ACHN (cell line): ENCODE measurements around the gene ZPBP2.
A peak's percentile ranks its signal among the peaks of the same experiment; 100 is the strongest.

ENCODE experiments used
- DNase-seq: peaks from one replicate; pipeline ENCODE4 v3.0.0-alpha.2; 2015
- in situ Hi-C: cut with HindIII; loops from 2 replicates; pipeline ENCODE4 v1.10.0; 2017; ENCODE audit warnings: low sequenced_read_pairs, low pct_ligation_motif_present, low pct_unique_long_range_greater_than_20kb

Gene ZPBP2, protein sequence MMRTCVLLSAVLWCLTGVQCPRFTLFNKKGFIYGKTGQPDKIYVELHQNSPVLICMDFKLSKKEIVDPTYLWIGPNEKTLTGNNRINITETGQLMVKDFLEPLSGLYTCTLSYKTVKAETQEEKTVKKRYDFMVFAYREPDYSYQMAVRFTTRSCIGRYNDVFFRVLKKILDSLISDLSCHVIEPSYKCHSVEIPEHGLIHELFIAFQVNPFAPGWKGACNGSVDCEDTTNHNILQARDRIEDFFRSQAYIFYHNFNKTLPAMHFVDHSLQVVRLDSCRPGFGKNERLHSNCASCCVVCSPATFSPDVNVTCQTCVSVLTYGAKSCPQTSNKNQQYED

GRCh38 chr17:39867880-39868553 is at the start of gene ZPBP2:
ZPBP2 (plus strand) TSS chr17:39868202; CDS start chr17:39868355, 153 bp downstream.
- in situ Hi-C loops, result no loop called here
- no peak for DNase-seq

DNA sequence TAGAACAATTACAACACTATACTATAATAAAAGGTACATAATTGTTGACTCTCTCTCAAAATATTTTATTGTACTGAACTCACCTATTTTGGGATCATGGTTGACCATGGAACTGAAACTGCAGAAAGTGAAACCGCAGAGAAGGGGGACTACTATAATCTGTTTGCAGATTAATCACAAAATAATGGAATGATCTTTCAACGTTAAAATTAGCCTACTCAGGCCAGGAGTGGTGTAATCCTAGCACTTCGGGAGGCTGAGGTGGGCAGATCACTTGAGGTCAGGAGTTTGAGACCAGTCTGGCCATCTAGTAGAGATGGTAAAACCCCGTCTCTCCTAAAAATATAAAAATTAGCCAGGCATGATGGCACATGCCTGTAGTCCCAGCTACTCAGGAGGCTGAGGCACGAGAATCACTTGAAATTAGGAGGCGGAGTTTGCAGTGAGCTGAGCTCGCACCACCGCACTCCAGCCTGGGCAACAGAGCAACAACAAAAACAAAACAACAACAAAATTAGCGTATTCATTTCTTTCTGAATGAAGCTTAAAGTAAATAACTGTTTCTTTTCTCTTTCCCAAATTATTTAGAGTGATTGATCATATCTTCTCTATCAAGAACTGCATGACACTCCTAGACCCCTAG is 49.5 kb upstream of the ZPBP2 start:
- DNase-seq, result no peak
- in situ Hi-C loops, result no loop called here

GRCh38 chr17:39820541-39820940 is 47.5 kb upstream of the ZPBP2 start:
- in situ Hi-C loops, result no loop called here
- no peak for DNase-seq

- no peak for DNase-seq
- in situ Hi-C loops, result no loop called here
These were observed 47.0 kb upstream of the ZPBP2 start for GRCh38 chr17:39820987-39821386.

DNA sequence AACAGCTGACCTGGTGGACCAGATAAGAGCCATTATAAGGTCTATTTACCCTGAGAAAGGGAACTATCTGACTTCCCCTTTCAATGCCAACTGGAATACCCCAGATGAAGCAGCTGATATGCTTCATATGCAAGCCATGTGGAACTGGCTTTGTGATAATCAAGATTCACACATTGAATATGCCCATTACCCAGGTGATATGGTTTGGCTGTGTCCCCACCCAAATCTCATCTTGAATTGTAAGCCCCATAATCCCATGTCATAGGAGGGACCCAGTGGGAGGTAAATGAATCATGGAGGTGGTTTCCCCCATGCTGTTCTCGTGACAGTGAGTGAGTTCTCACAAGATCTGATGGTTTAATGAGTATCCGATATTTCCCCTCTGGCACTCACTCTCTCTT is 46.0 kb upstream of the ZPBP2 start:
- in situ Hi-C loops, result no loop called here
- no peak for DNase-seq

GRCh38 chr17:39823407-39824054 is 44.5 kb upstream of the ZPBP2 start:
- in situ Hi-C loops, result no loop called here
- DNase-seq, result no peak

GRCh38 chr17:39826334-39826733 is 41.7 kb upstream of the ZPBP2 start:
- DNase-seq, result no peak
- in situ Hi-C loops, result no loop called here

DNA sequence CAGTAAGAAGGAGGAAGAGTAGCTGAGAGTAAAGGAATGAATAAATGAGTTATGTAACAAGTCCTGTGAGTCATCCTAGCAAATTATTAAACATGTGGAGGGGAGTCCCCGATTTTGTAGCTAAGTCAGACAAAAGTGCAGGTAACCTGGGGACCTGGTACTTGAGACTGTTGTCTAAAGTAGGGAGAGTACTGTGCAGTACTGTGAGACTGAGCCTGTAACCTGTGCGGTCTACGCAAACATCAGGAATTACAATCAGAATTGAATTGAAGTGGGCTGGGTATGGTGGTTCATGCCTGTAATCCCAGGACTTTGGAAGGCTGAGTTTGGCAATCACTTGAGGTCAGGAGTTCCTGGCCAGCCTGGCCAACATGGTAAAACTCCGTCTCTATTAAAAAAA is 39.6 kb upstream of the ZPBP2 start:
- peak; percentile 10 for DNase-seq
- in situ Hi-C loops, result no loop called here

DNA sequence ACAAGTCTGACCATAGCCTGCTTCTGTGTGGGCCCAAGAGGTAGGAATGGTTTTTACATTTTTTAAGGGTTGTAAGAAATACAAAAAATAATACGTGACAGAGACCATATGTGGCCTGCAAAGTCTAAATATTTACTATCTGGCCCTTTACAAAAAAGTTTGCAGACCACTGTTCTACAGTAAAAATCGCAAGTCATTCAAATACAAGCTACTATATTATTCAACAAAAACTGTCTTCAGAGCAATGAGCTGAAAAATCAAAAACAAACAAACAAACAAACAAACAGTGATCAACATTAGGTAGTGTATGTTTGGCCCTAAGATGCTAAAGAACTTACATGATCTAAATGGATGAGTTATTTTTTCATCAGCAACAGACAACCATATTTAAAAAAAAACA is 36.4 kb upstream of the ZPBP2 start:
- in situ Hi-C loops, result no loop called here
- DNase-seq, result no peak

GRCh38 chr17:39834017-39834416 is 34.0 kb upstream of the ZPBP2 start:
- in situ Hi-C loops, result no loop called here
- no peak for DNase-seq

- DNase-seq, result no peak
These were observed 32.8 kb upstream of the ZPBP2 start for GRCh38 chr17:39835038-39835786.

DNA sequence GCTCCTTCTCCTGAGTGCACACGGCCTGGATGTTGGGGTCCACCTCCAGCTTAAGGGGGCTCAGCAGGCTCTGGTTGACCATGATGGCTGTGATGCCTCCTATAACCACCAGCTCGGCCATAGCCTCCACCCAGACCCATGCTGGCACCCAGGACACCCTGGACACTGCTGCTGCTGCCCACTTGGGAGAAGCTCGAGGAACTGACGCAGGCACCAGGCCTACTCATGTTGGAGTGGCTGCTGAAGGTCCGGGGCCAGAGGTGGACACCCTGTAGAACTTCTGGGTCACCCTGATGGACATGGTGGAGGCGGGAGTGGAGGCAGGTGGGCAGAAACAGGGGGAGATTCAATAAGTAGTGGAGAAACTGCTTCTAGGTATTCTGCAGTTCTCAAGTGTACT is 31.9 kb upstream of the ZPBP2 start:
- DNase-seq, result no peak
- in situ Hi-C loops, result no loop called here

More at GRCh38 chr17:39835038-39835786, 32.8 kb upstream of the ZPBP2 start:
- in situ Hi-C loops, result no loop called here

- no peak for DNase-seq
- in situ Hi-C loops, result no loop called here
These were observed 29.9 kb upstream of the ZPBP2 start for GRCh38 chr17:39838057-39838456.

DNA sequence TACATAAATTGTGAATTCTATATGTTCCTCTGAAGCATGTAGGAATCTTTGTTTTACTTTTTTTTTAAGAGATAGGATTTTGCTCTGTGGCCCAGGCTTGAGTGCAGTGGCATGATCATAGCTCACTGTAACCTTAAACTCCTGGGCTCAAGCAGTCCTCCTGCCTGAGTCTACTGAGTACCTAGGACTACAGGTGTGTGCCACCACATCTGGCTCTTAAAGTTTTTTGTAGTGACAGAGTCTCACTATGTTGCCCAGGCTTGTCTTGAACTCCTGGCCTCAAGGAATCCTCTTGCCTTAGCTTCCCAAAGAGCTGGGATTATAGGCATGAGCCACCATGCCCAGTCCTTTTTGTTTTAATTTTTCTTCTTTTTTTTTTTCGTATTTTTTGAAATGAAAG is 29.2 kb upstream of the ZPBP2 start:
- DNase-seq, result no peak
- in situ Hi-C loops, result no loop called here

- in situ Hi-C loops, result no loop called here
- DNase-seq, result no peak
These were observed 26.8 kb upstream of the ZPBP2 start for GRCh38 chr17:39841134-39841683.

DNA sequence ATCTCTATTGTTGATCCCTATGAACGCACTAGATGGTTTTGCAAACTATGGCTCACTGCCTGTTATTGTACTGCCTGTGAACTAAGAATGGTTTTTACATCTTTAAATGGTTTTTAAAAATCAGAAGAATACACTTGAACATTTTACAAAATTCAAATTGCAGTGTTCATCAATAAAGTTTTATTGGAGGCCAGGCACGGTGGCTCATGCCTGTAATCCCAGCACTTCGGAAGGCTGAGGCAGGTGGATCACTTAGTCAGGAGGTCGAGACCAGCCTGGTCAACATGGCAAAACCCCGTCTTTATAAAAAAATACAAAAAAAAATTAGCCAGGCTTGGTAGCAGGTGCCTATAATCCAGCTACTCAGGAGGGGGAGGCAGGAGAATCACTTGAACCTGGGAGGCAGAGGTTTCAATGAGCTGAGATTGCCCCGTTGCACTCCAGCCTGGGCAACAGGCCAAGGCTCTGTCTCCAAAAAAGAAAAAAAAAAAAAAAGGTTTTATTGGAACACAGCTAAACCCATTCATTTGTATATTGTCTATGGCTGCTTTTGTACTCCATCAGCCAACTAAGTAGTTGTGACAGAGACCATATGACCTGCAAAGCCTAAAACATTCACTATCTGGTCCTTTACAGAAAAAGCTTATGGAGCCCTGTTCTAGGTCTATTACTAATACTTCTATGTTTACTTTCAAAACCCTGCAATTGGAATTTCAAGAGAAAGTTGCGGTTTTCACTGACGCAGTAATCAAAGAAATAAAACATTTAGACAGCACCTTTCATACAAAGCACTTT is 22.8 kb upstream of the ZPBP2 start:
- in situ Hi-C loops, result no loop called here
- DNase-seq, result no peak

DNA sequence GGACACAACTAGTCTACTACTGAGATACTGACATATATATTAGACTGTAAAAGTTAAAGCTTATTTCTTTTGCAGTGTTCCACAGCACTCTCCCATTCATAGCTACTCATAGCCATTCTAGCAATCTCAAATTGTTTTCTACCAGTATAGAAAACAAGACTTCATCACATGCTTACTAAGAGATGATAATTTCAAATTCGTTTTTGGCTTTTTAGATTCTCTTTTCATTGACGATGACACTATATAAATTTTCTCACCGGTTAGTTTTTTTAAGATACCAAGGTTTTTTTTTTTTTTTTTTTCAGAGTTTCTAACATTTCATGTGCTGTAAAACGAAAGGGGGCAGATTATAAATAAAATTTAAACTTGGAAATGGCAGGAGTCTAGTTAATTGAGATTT is 21.8 kb upstream of the ZPBP2 start:
- in situ Hi-C loops, result no loop called here
- no peak for DNase-seq

DNA sequence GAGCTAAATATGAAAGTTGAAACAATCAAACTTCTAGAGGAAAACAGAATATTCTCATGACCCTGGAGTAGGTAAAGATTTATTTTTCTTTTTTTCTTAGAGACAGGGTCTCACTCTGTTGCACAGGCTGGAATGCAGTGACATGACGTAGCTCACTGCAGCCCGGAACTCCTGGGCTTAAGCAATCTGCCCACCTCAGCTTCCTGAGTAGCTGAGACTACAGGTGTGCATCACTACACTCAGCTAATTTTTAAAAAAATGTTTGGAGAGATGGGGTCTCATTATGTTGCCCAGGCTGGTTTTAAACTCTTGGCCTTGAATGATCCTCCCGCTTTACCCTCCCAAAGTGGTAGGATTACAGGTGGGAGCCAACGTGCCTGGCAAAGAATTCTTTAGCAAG is 19.4 kb upstream of the ZPBP2 start:
- DNase-seq, result no peak
- in situ Hi-C loops, result no loop called here
